22Rv1 (cell line): Measurements from ENCODE around the gene EXOC4.

Source experiments
- CTCF ChIP-seq: fragments of 450-650 bp; IDR thresholded peaks from 2 replicates; pipeline ENCODE4 v1.5.1; 2017; ENCODE audit warnings: mild to moderate bottlenecking
- ZFX ChIP-seq: fragments of 450-650 bp; IDR thresholded peaks from 2 replicates; pipeline ENCODE4 v1.6.1; 2017; ENCODE audit warnings: antibody characterized with exemption, borderline replicate concordance

GRCh38 chr7:133564484-133564883 lies 311.6 kb downstream of the EXOC4 start:
- TF ChIP-seq CTCF (peak; percentile 33; the same call in 1 of the 2 replicates), ZFX (no peak)
